Stimulated activated CD8-positive, alpha-beta memory T cell treated with anti-CD3 and anti-CD28 coated beads, Interleukin-12 subunit alpha, Interleukin-12 subunit beta, amount 100 ng/mL, for 1 hour (primary cell): ENCODE results near the gene ANO3.

Experiments
- DNase-seq: peaks from one replicate; pipeline ENCODE4 v3.0.0-alpha.2; 2020; ENCODE audit warnings: low read depth

ANO3 gene

GRCh38 chr11:26710489-26710888 is 378.6 kb downstream of the ANO3 start:
- no peak for DNase-seq

- no peak for DNase-seq
Measured at GRCh38 chr11:26712497-26712896, 380.6 kb downstream of the ANO3 start.
